K562 (cell line): Measurements from ENCODE around the gene ZNF607. TPM values are rescaled to one million over a fixed set of nuclear protein-coding genes. Genes with fewer than 3 reads are reported as not detected.

Experiments used
- ATAC-seq: fragments of 200-7000 bp; cut with Tn5 transposase; 3 replicates; pipeline ENCODE4 v1.9.1; 2020; ENCODE audit warnings: moderate library complexity
- BruUV-seq: library from RNA; stranded (reverse); fragments of 400-500 nt; replicated peaks from 2 replicates; lab custom pipeline; 2021; lab: Mats Ljungman, UMichigan
- CTCF ChIA-PET: fragments of 300-600 bp; formaldehyde crosslinking; extraction: SDS; loops from one replicate; lab custom pipeline; 2021; ENCODE audit warnings: low intra/inter-chr PET ratio; lab: Yijun Ruan, JAX
- POLR2A ChIA-PET: fragments of 300-600, 350-650 bp; sonication (Branson Sonifier 250); formaldehyde crosslinking; extraction: SDS; loops from one replicate; lab custom pipeline; 2021; ENCODE audit warnings: antibody characterized with exemption, inconsistent platforms; lab: Yijun Ruan, JAX
- DNase-seq, 4 experiments: peaks; one replicate each; pipeline versions ENCODE4 v3.0.0 to v3.0.0-alpha.2; 2011 to 2018; ENCODE audit warnings: low spot score in 3 of 4, mixed read lengths in 3 of 4; ENCODE audit errors: extremely low read depth in 1 of 4
- FAIRE-seq: peaks from 2 replicates; lab custom pipeline; 2011; peaks lifted over from hg19 to GRCh38; lab: Jason Lieb, UNC
- H2AFZ ChIP-seq: 2 replicates; pipeline ENCODE4 v1.6.0; 2011; ENCODE audit warnings: low read depth, low read length, control low read depth, inconsistent platforms
- H3K27ac ChIP-seq: fragments of 200-600 bp; 3 replicates; pipeline ENCODE4 v1.8.0; 2011; ENCODE audit warnings: low read depth, mild to moderate bottlenecking, control low read depth, inconsistent platforms, low read length, moderate library complexity, mixed read lengths; ENCODE audit errors: extremely low read depth
- H3K27me3 ChIP-seq, 2 experiments: fragments of 300-600 bp in 1 of 2; 2 replicates in 1 of 2; 3 replicates in 1 of 2; pipeline versions ENCODE4 v1.6.0 to v1.8.0; 2011; ENCODE audit warnings: inconsistent platforms in 2 of 2, low read length in 2 of 2, mild to moderate bottlenecking in 1 of 2, mixed read lengths in 1 of 2, moderate library complexity in 1 of 2; ENCODE audit not compliant: control insufficient read depth in 2 of 2, insufficient read depth in 2 of 2
- H3K36me3 ChIP-seq: fragments of 300-600 bp; 3 replicates; pipeline ENCODE4 v1.8.0; 2011; ENCODE audit warnings: mild to moderate bottlenecking, low read length, inconsistent platforms; ENCODE audit not compliant: control insufficient read depth, insufficient read depth
- H3K4me1 ChIP-seq, 2 experiments: fragments of 200-600 bp in 1 of 2; replicated peaks in 1 of 2; 2 replicates in 1 of 2; 3 replicates in 1 of 2; pipeline versions ENCODE4 v1.5.1 to v1.8.0; 2011; ENCODE audit warnings: inconsistent platforms in 2 of 2, low read length in 2 of 2, mild to moderate bottlenecking in 1 of 2, mixed read lengths in 1 of 2, moderate library complexity in 1 of 2; ENCODE audit not compliant: control insufficient read depth in 2 of 2, insufficient read depth in 2 of 2
- H3K4me2 ChIP-seq: 2 replicates; pipeline ENCODE4 v1.6.1; 2011; ENCODE audit warnings: low read length, control low read depth, inconsistent platforms, mixed read lengths; ENCODE audit not compliant: insufficient read depth
- H3K4me3 ChIP-seq: fragments of 200-600 bp; sonication (generic), shearing (Covaris generic); 2 replicates; pipeline ENCODE4 v1.5.1; 2016; ENCODE audit warnings: control low read depth, inconsistent platforms
- H3K79me2 ChIP-seq: fragments of 200-600 bp; 3 replicates; pipeline ENCODE4 v1.8.0; 2011; ENCODE audit warnings: low read length, inconsistent platforms; ENCODE audit not compliant: control insufficient read depth, insufficient read depth
- H3K9ac ChIP-seq, 2 experiments: 2 replicates each; pipeline versions ENCODE4 v1.6.0 to v1.6.1; 2011; ENCODE audit warnings: low read depth in 2 of 2, low read length in 2 of 2, control low read depth in 1 of 2, inconsistent platforms in 1 of 2, mild to moderate bottlenecking in 1 of 2, mixed read lengths in 1 of 2; ENCODE audit not compliant: insufficient read depth in 1 of 2
- H3K9me1 ChIP-seq: one replicate; pipeline ENCODE4 v1.6.0; 2011; ENCODE audit warnings: inconsistent platforms, mild to moderate bottlenecking, low read length, moderate library complexity; ENCODE audit not compliant: control insufficient read depth, insufficient read depth
- H3K9me3 ChIP-seq: replicated peaks from 2 replicates; pipeline ENCODE4 v1.5.1; 2011; ENCODE audit warnings: low read depth, low read length, inconsistent platforms; ENCODE audit not compliant: control insufficient read depth, insufficient read depth
- H4K20me1 ChIP-seq: replicated peaks from 2 replicates; pipeline ENCODE4 v1.6.1; 2011; ENCODE audit warnings: low read length, inconsistent platforms, mixed read lengths; ENCODE audit not compliant: control insufficient read depth, insufficient read depth
- ARNT ChIP-seq, 2 experiments: fragments of 450-650 bp; IDR thresholded peaks; 2 replicates each; pipeline ENCODE4 v1.6.1; 2016; ENCODE audit warnings: mild to moderate bottlenecking in 1 of 2
- KDM4B ChIP-seq, 2 experiments: fragments of 450-650 bp in 1 of 2; sonication (generic) in 1 of 2; IDR thresholded peaks; 2 replicates each; pipeline ENCODE4 v1.6.1; 2016 to 2017; ENCODE audit warnings: borderline replicate concordance in 2 of 2, antibody characterized with exemption in 1 of 2, low read depth in 1 of 2, mild to moderate bottlenecking in 1 of 2
- KLF1 ChIP-seq: fragments of 450-650 bp; IDR thresholded peaks from 2 replicates; pipeline ENCODE4 v1.6.1; 2016; ENCODE audit warnings: missing genetic modification characterization, missing compliant biosample characterization
- MYBL2 ChIP-seq, 2 experiments: fragments of 450-650 bp in 1 of 2; sonication (generic) in 1 of 2; formaldehyde crosslinking in 1 of 2; IDR thresholded peaks; 2 replicates each; pipeline versions ENCODE4 v1.6.1 to v1.8.1; 2017 to 2022; ENCODE audit warnings: borderline replicate concordance in 1 of 2, inconsistent platforms in 1 of 2, low read depth in 1 of 2, mild to moderate bottlenecking in 1 of 2, missing genetic modification reagents in 1 of 2, moderate library complexity in 1 of 2
- NCOA4 ChIP-seq: fragments of 450-650 bp; IDR thresholded peaks from 2 replicates; pipeline ENCODE4 v1.6.1; 2018; ENCODE audit warnings: mild to moderate bottlenecking; ENCODE audit not compliant: partially characterized antibody
- NFE2L1 ChIP-seq: fragments of 450-650 bp; IDR thresholded peaks from 2 replicates; pipeline ENCODE4 v1.6.1; 2016; ENCODE audit warnings: missing genetic modification characterization, low read depth, mild to moderate bottlenecking, missing compliant biosample characterization, moderate library complexity, borderline replicate concordance
- RAD21 ChIP-seq, 2 experiments: fragments of 250-450 bp in 1 of 2; fragments of 450-650 bp in 1 of 2; sonication (Bioruptor Pico) in 1 of 2; formaldehyde crosslinking in 1 of 2; IDR thresholded peaks in 1 of 2; conservative IDR thresholded peaks in 1 of 2; 2 replicates each; pipeline versions ENCODE4 v1.4.0 to v1.8.0; 2020 to 2022; ENCODE audit warnings: mild to moderate bottlenecking in 2 of 2, moderate library complexity in 1 of 2
- RBM34 ChIP-seq: fragments of 200-400 bp; formaldehyde crosslinking; IDR thresholded peaks from 2 replicates; pipeline ENCODE4 v1.6.1; 2018; ENCODE audit warnings: low read length, borderline replicate concordance; ENCODE audit not compliant: insufficient read depth
- RCOR1 ChIP-seq, 2 experiments: IDR thresholded peaks; 2 replicates each; pipeline ENCODE4 v1.6.1; 2012; ENCODE audit warnings: low read depth in 2 of 2, low read length in 2 of 2, borderline replicate concordance in 1 of 2, improper control_type of control experiment in 1 of 2
- SMARCB1 ChIP-seq: IDR thresholded peaks from 2 replicates; pipeline ENCODE4 v1.6.1; 2011; ENCODE audit warnings: improper control_type of control experiment, low read depth; ENCODE audit not compliant: insufficient read length
- ZNF696 ChIP-seq: fragments of 250-450 bp; sonication (Bioruptor Pico); conservative IDR thresholded peaks from 2 replicates; pipeline ENCODE4 v1.4.0; 2020; ENCODE audit warnings: mild to moderate bottlenecking, moderate library complexity
- ZSCAN29 ChIP-seq: fragments of 450-650 bp; IDR thresholded peaks from 2 replicates; pipeline ENCODE4 v1.6.1; 2017
- WGBS: fragments of 100-300 bp; shearing (Covaris generic); methylation state at CpG from one replicate; pipeline ENCODE4 v1.1.6; 2016; ENCODE audit warnings: low coverage, mixed read lengths; ENCODE audit not compliant: insufficient coverage; ENCODE audit errors: missing lambda C conversion rate; 5-methylcytosine and 5-hydroxymethylcytosine counted together
- in situ Hi-C: fragments of 300-500 bp; cut with MboI; formaldehyde crosslinking; loops from 4 replicates; pipeline ENCODE4 v1.15.0; 2018; ENCODE audit warnings: inconsistent platforms, mixed read lengths
- intact Hi-C: fragments of 100-400 bp; cut with micrococcal nuclease; formaldehyde crosslinking; loops from 2 replicates; pipeline ENCODE4 v1.14.2; 2022
- polyA plus RNA-seq, 8 experiments: library from polyadenylated mRNA; depleted of rRNA in 4 of 8; stranded (reverse) in 5 of 8; unstranded in 3 of 8; fragments of >200 nt; fragmentation: Nextera tagmentation in 2 of 8; fragmentation: Illumina TruSeq in 1 of 8; extraction: Ambion mirVana in 2 of 8; extraction: Trizol in 1 of 8; gene quantifications; 2 replicates each; pipeline versions ENCODE4 v1.2.1 to v1.2.3, GENCODE V29; 2011 to 2014; ENCODE audit warnings: inconsistent platforms in 1 of 8, missing spikeins in 1 of 8
- total RNA-seq, 7 experiments: library from RNA; depleted of rRNA in 6 of 7; stranded (reverse); fragments of >200 nt in 6 of 7; fragmentation: Illumina TruSeq in 2 of 7; extraction: Trizol in 2 of 7; gene quantifications; 2 replicates each; pipeline versions ENCODE4 v1.2.1 to v1.2.3, GENCODE V29; 2011 to 2021; ENCODE audit warnings: low replicate concordance in 1 of 7
- TF ChIP-seq, protein P1 (sequence below): fragments of 250-450 bp; sonication (Bioruptor Pico); IDR thresholded peaks from 2 replicates; pipeline ENCODE4 v1.5.0; 2021; ENCODE audit warnings: mild to moderate bottlenecking, borderline replicate concordance
- TF ChIP-seq, protein P2 (sequence below): sonication (generic); formaldehyde crosslinking; IDR thresholded peaks from 2 replicates; pipeline ENCODE4 v1.8.1; 2022; ENCODE audit warnings: missing genetic modification reagents
- TF ChIP-seq, protein P3 (sequence below), 2 experiments: IDR thresholded peaks; 2 replicates each; pipeline ENCODE4 v1.6.1; 2012; ENCODE audit warnings: improper control_type of control experiment in 2 of 2, low read depth in 2 of 2, low read length in 2 of 2, borderline replicate concordance in 1 of 2

Gene ZNF607
- total and polyA plus RNA-seq, 9 of the 15 experiments (the other 6 are each of a cell fraction or from before 2014, with no cell fraction given) = 0.65 to 5.1 (median 3.6) TPM

DNA sequence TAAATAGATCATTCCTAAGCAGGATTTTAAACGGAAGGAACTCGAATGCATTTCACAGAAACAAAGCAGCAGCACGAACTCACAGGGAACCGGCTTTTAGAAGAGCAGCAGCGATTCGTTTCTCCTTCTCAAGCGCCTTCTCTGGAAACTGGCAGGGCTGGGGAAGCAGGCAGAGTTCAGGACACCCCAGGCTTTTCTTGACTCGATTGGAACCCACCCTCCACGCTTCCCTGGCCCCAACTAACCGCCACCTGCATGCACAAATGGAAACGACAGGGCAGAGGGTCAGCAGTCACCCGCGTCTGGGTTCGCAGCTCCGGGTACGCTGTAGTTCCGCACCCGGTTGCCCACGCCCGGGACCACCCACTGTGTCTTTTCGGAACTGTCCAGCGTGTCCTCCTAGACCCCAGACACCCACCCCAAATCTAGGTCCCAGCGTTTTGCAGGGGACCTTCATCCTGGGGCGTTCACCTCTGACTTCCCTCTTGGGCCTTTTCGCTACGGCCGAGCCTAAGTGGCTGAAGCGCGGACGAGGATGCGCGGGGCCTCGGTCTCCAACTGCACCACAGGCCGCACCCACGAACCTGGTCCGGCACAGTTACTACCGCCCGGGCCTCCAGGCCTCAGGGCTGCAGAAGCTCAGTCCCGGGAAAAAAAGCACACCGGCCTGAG, 64.8 kb downstream of the ZNF607 start:
- Histone ChIP-seq H3K27ac (peak overlapping the region; percentile 82), H3K9me1 (no peaks in the 10 kb centered on the region), H3K9me3 (no peaks in the 10 kb centered on the region; the same call in 1 of the 2 replicates), H3K79me2 (peaks cover 26% of the 10 kb centered on the region), H4K20me1 (no peaks in the 10 kb centered on the region), H3K9ac (peak overlapping the region; percentile 72 to 93), H3K4me1 (peaks cover 3 to 15% of the 10 kb centered on the region in 2 experiments; a peak in 2 of 5 replicates), H2AFZ (peak overlapping the region; percentile 98), H3K4me2 (peak overlapping the region; percentile 91), H3K27me3 (no peaks in the 10 kb centered on the region), H3K36me3 (no peaks in the 10 kb centered on the region), H3K4me3 (peak overlapping the region; percentile 75)
- BruUV-seq = no TSS peak
- FAIRE-seq (no peak), ATAC-seq (peak; percentile 79), DNase-seq (peak; percentile 37 to 63 (median 38))
- CTCF ChIA-PET = no interaction called here
- 0% methylated on average over 38 of the region's 40 CpGs for WGBS
- intact Hi-C loops (no loop called here), in situ Hi-C loops (no loop called here)
- POLR2A ChIA-PET = no interaction called here
- no peak for TF ChIP-seq NCOA4
- TF ChIP-seq, protein P1, sequence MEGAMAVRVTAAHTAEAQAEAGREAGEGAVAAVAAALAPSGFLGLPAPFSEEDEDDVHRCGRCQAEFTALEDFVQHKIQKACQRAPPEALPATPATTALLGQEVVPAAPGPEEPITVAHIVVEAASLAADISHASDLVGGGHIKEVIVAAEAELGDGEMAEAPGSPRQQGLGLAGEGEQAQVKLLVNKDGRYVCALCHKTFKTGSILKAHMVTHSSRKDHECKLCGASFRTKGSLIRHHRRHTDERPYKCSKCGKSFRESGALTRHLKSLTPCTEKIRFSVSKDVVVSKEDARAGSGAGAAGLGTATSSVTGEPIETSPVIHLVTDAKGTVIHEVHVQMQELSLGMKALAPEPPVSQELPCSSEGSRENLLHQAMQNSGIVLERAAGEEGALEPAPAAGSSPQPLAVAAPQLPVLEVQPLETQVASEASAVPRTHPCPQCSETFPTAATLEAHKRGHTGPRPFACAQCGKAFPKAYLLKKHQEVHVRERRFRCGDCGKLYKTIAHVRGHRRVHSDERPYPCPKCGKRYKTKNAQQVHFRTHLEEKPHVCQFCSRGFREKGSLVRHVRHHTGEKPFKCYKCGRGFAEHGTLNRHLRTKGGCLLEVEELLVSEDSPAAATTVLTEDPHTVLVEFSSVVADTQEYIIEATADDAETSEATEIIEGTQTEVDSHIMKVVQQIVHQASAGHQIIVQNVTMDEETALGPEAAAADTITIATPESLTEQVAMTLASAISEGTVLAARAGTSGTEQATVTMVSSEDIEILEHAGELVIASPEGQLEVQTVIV (CRISPR knock-in tag) = no peak
- TF ChIP-seq SMARCB1 = no peak
- TF ChIP-seq ZNF696 (CRISPR knock-in tag) = no peak
- TF ChIP-seq, protein P2, sequence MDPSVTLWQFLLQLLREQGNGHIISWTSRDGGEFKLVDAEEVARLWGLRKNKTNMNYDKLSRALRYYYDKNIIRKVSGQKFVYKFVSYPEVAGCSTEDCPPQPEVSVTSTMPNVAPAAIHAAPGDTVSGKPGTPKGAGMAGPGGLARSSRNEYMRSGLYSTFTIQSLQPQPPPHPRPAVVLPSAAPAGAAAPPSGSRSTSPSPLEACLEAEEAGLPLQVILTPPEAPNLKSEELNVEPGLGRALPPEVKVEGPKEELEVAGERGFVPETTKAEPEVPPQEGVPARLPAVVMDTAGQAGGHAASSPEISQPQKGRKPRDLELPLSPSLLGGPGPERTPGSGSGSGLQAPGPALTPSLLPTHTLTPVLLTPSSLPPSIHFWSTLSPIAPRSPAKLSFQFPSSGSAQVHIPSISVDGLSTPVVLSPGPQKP (CRISPR knock-in tag) = no peak
- TF ChIP-seq ARNT (IDR thresholded peaks at IDR 0.05) = no peak
- TF ChIP-seq RAD21 (CRISPR knock-in tag; conservative IDR thresholded peaks at IDR 0.05 in 1 of 2, IDR thresholded peaks at IDR 0.05 in 1 of 2) = no peak
- no peak for TF ChIP-seq RCOR1 (IDR thresholded peaks at IDR 0.05; ENCODE audit: borderline replicate concordance in 1 of 2, low read depth in 2 of 2, low read length in 2 of 2)
- TF ChIP-seq NFE2L1 = no peak
- TF ChIP-seq KLF1 (tag) = no peak
- TF ChIP-seq ZSCAN29 = no peak
- no peak for TF ChIP-seq RBM34
- no peak for TF ChIP-seq KDM4B (IDR thresholded peaks at IDR 0.05; ENCODE audit: borderline replicate concordance in 2 of 2, low read depth in 1 of 2)
- no peak for TF ChIP-seq MYBL2 (IDR thresholded peaks at IDR 0.05; ENCODE audit: low read depth)
- no peak for TF ChIP-seq MYBL2 (CRISPR knock-in tag; IDR thresholded peaks at IDR 0.05; ENCODE audit: borderline replicate concordance)
- TF ChIP-seq, protein P3, sequence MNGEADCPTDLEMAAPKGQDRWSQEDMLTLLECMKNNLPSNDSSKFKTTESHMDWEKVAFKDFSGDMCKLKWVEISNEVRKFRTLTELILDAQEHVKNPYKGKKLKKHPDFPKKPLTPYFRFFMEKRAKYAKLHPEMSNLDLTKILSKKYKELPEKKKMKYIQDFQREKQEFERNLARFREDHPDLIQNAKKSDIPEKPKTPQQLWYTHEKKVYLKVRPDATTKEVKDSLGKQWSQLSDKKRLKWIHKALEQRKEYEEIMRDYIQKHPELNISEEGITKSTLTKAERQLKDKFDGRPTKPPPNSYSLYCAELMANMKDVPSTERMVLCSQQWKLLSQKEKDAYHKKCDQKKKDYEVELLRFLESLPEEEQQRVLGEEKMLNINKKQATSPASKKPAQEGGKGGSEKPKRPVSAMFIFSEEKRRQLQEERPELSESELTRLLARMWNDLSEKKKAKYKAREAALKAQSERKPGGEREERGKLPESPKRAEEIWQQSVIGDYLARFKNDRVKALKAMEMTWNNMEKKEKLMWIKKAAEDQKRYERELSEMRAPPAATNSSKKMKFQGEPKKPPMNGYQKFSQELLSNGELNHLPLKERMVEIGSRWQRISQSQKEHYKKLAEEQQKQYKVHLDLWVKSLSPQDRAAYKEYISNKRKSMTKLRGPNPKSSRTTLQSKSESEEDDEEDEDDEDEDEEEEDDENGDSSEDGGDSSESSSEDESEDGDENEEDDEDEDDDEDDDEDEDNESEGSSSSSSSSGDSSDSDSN (IDR thresholded peaks at IDR 0.05; ENCODE audit: borderline replicate concordance in 1 of 2, low read depth in 2 of 2, low read length in 2 of 2) = peak; percentile 21 to 88; a peak in 2 of 4 replicates
